Right lobe of liver (tissue), 4 donors: ENCODE results near the gene SYNJ2.

Source experiments
- CTCF ChIP-seq, 4 donors: fragments of 200-600 bp in 3 of 4; fragments of 450-650 bp in 1 of 4; IDR thresholded peaks; one replicate each; pipeline versions ENCODE4 v1.5.1 to v1.8.0; 2016 to 2022; ENCODE audit warnings: antibody characterized with exemption in 4 of 4, mild to moderate bottlenecking in 2 of 4
- POLR2A ChIP-seq: fragments of 450-650 bp; IDR thresholded peaks from one replicate; pipeline ENCODE4 v1.6.1; 2017; ENCODE audit warnings: antibody characterized with exemption, mild to moderate bottlenecking
- donor health status: DM: no; HTN: no; CAD: no.
- donor health status: DM: no; HTN: no; CAD: no.
- donor health status: DM: no; HTN: yes; CAD: no.

- TF ChIP-seq CTCF (IDR thresholded peaks at IDR 0.05) = no peak
- TF ChIP-seq POLR2A = no peak
Measured at GRCh38 chr6:157994125-157994795, 12.6 kb downstream of the SYNJ2 start.
